Ishikawa (cell line): ENCODE measurements around the gene GAB1.

Experiments used
- CEBPB ChIP-seq: IDR thresholded peaks from 2 replicates; pipeline ENCODE4 v1.6.1; 2012
- CREB1 ChIP-seq: IDR thresholded peaks from 2 replicates; pipeline ENCODE4 v1.6.1; 2012; ENCODE audit warnings: low read depth
- FOXM1 ChIP-seq: IDR thresholded peaks from 2 replicates; pipeline ENCODE4 v1.6.1; 2012; ENCODE audit warnings: low read depth, borderline replicate concordance

GRCh38 chr4:143514497-143514896 lies 177.8 kb downstream of the GAB1 start:
- TF ChIP-seq CEBPB (no peak), FOXM1 (no peak), CREB1 (no peak)
